GM18861 (cell line): ENCODE data around the gene GVQW3.
A peak's percentile ranks its signal among the peaks of the same experiment; 100 is the strongest.
"Not testable (repeated sequence)": the region's sequence is repeated elsewhere in the genome, so short reads cannot be mapped to it uniquely, and the experiment has no call there.

ENCODE experiments used
- ATAC-seq: cut with Tn5 transposase; IDR thresholded peaks from one replicate; pipeline ENCODE4 v1.9.1; 2021; ENCODE audit not compliant: unreplicated experiment

GVQW3 gene

GRCh38 chr11:76385903-76386302 lies 4.8 kb downstream of the GVQW3 start:
- ATAC-seq, result no peak

- no peak for ATAC-seq
Observed at GRCh38 chr11:76388408-76388807, 7.3 kb downstream of the GVQW3 start.

- ATAC-seq, result no peak
Observed at GRCh38 chr11:76391021-76391420, 9.9 kb downstream of the GVQW3 start.

GRCh38 chr11:76391811-76392475 lies 10.8 kb downstream of the GVQW3 start:
- no peak for ATAC-seq

GRCh38 chr11:76392870-76393269 lies 11.7 kb downstream of the GVQW3 start:
- ATAC-seq, result no peak

GRCh38 chr11:76394411-76394810 lies 13.3 kb downstream of the GVQW3 start:
- no peak for ATAC-seq

GRCh38 chr11:76395296-76395695 lies 14.2 kb downstream of the GVQW3 start:
- no peak for ATAC-seq

GRCh38 chr11:76397383-76397782 lies 16.3 kb downstream of the GVQW3 start:
- ATAC-seq, result peak; percentile 76

GRCh38 chr11:76400967-76401366 lies 19.8 kb downstream of the GVQW3 start:
- no peak for ATAC-seq

GRCh38 chr11:76401484-76401883 lies 20.4 kb downstream of the GVQW3 start:
- ATAC-seq, result not testable (repeated sequence)

GRCh38 chr11:76406359-76406758 lies 25.2 kb downstream of the GVQW3 start:
- ATAC-seq, result no peak

- no peak for ATAC-seq
Observed at GRCh38 chr11:76408171-76408965, 27.2 kb downstream of the GVQW3 start.

- no peak for ATAC-seq
Observed at GRCh38 chr11:76410851-76411357, 29.8 kb downstream of the GVQW3 start.

- ATAC-seq, result no peak
Observed at GRCh38 chr11:76415073-76415472, 34.0 kb downstream of the GVQW3 start.

GRCh38 chr11:76419896-76420295 lies 38.8 kb downstream of the GVQW3 start:
- ATAC-seq, result no peak

GRCh38 chr11:76424379-76424778 lies 43.3 kb downstream of the GVQW3 start:
- ATAC-seq, result no peak

GRCh38 chr11:76424891-76425290 lies 43.8 kb downstream of the GVQW3 start:
- no peak for ATAC-seq

GRCh38 chr11:76426660-76427059 lies 45.5 kb downstream of the GVQW3 start:
- ATAC-seq, result no peak

GRCh38 chr11:76436020-76436419 lies 54.9 kb downstream of the GVQW3 start:
- no peak for ATAC-seq

- no peak for ATAC-seq
Observed at GRCh38 chr11:76443268-76443980, 62.3 kb downstream of the GVQW3 start.

GRCh38 chr11:76444065-76444383 lies 62.9 kb downstream of the GVQW3 start:
- no peak for ATAC-seq
